ENCODE data around the gene SNED1. TPM values are rescaled to one million over a fixed set of nuclear protein-coding genes. Genes with fewer than 3 reads are reported as not detected.
"Not testable (repeated sequence)": the region's sequence is repeated elsewhere in the genome, so short reads cannot be mapped to it uniquely, and the experiment has no call there.

SNED1 gene
- total and polyA plus RNA-seq, 4 donors, result 0.65 to 18.1 (median 2.8) TPM

DNA sequence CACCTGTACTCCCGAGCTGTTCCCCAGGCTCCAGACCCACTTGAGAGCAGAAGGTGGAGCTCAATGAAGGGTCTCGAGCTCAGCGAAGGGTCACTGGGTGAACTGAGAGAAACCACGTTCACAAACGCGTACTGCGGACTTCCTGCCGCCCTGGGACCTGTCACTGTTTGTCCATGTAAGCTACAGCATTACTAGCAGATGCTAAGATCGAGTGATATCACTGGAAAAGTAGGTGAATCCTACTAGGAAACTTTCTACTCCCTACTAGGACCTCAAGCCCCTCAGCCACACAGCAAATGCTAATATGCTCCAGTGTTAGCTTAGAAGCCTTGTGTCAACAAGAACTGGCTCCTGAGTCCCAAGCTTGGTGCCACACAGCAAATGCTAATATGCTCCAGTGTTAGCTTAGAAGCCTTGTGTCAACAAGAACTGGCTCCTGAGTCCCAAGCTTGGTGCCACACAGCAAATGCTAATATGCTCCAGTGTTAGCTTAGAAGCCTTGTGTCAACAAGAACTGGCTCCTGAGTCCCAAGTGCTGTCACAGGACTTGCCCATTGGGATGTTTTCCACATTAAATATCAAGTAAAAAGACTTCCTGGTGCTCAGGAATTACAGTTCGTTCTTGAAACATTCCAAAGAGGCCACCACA lies 94.8 kb downstream of the SNED1 start:
- WGBS, result 47% methylated on average over 10 of the region's 10 CpGs
- TF ChIP-seq FOXA1 (IDR thresholded peaks at IDR 0.05) (peak; percentile 87), RXRA (IDR thresholded peaks at IDR 0.05) (peak in 1 of 2 donors; percentile 25), JUND (IDR thresholded peaks at IDR 0.05) (peak in 1 of 2 donors; percentile 20), RAD21 (IDR thresholded peaks at IDR 0.05) (peak in 1 of 2 donors; percentile 18), SP1 (IDR thresholded peaks at IDR 0.05) (peak; percentile 65), HNF4A (conservative IDR thresholded peaks at IDR 0.05) (peak; percentile 24 to 65), FOXA2 (IDR thresholded peaks at IDR 0.05) (peak; percentile 93)
- H3K27ac ChIP-seq (ENCODE audit: low read depth in 1 of 2, low read length in 2 of 2); H3K4me3 ChIP-seq (ENCODE audit: low read depth in 1 of 3, low read length in 3 of 3); H3K9me3 ChIP-seq (ENCODE audit: control insufficient read depth in 4 of 4, low read length in 3 of 4); H3K27me3 ChIP-seq (ENCODE audit: control insufficient read depth in 4 of 4, insufficient read depth in 4 of 4, low read length in 3 of 4); H3K9ac ChIP-seq (ENCODE audit: low read depth in 1 of 2, low read length in 2 of 2); DNase-seq (ENCODE audit: low spot score): not testable (repeated sequence)
- Histone ChIP-seq H3K36me3 (ENCODE audit: control insufficient read depth in 4 of 4, insufficient read depth in 3 of 4, low read depth in 1 of 4, low read length in 3 of 4) (peaks cover 6 to 48% (median 34%) of the 10 kb centered on the region in 4 donors), H3K4me1 (ENCODE audit: control insufficient read depth in 4 of 4, insufficient read depth in 4 of 4, low read length in 3 of 4) (peaks cover 11 to 28% (median 23%) of the 10 kb centered on the region in 4 donors)

DNA sequence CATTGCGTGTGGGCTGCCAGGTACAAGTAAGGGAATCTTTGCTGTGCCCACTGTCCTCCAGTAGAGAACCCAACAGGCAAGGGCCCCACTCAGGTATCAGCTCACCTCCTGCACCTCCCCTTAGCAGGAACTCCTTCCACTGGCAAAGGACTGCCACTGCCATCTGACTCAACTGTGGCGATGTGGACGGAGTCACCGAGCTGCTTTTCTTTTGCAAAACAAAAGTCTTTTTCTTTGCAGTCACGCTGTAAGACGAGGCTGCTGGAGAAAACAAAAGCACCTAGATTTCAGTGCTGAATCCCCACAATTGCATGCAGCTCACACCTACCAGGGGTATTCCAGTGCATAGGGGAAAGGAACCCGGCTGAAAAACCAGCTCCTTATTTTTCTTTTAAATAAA lies 95.8 kb downstream of the SNED1 start:
- Histone ChIP-seq H3K9me3 (ENCODE audit: control insufficient read depth in 4 of 4, low read length in 3 of 4) (no peaks in the 10 kb centered on the region), H3K9ac (ENCODE audit: low read depth in 1 of 2, low read length in 2 of 2) (no peak overlapping the region), H3K36me3 (ENCODE audit: control insufficient read depth in 4 of 4, insufficient read depth in 3 of 4, low read depth in 1 of 4, low read length in 3 of 4) (peaks cover 4 to 42% (median 34%) of the 10 kb centered on the region in 4 donors), H3K27ac (ENCODE audit: low read depth in 1 of 2, low read length in 2 of 2) (no peak overlapping the region), H3K4me3 (ENCODE audit: low read depth in 1 of 3, low read length in 3 of 3) (no peak overlapping the region), H3K4me1 (ENCODE audit: control insufficient read depth in 4 of 4, insufficient read depth in 4 of 4, low read length in 3 of 4) (peaks cover 11 to 28% (median 23%) of the 10 kb centered on the region in 4 donors), H3K27me3 (ENCODE audit: control insufficient read depth in 4 of 4, insufficient read depth in 4 of 4, low read length in 3 of 4) (no peaks in the 10 kb centered on the region)
- DNase-seq (ENCODE audit: low spot score), result no peak
- 97% methylated on average over 7 of the region's 7 CpGs for WGBS
- TF ChIP-seq SP1 (IDR thresholded peaks at IDR 0.05), result no peak
- no peak for TF ChIP-seq GABPA (IDR thresholded peaks at IDR 0.05 in 1 of 2, conservative IDR thresholded peaks at IDR 0.05 in 1 of 2)
- no peak for TF ChIP-seq EGR1 (IDR thresholded peaks at IDR 0.05; ENCODE audit: low read depth in 2 of 2)
- TF ChIP-seq HNF4G (IDR thresholded peaks at IDR 0.05), result no peak
- TF ChIP-seq RAD21 (IDR thresholded peaks at IDR 0.05), result no peak
- TF ChIP-seq TAF1 (conservative IDR thresholded peaks at IDR 0.05), result no peak
- TF ChIP-seq ZBTB33 (IDR thresholded peaks at IDR 0.05), result no peak
- no peak for TF ChIP-seq MAX (IDR thresholded peaks at IDR 0.05)
- TF ChIP-seq RXRA (IDR thresholded peaks at IDR 0.05), result no peak
- no peak for TF ChIP-seq JUND (IDR thresholded peaks at IDR 0.05)
- TF ChIP-seq ATF3 (IDR thresholded peaks at IDR 0.05), result no peak
- no peak for TF ChIP-seq YY1 (IDR thresholded peaks at IDR 0.05)
- TF ChIP-seq REST (IDR thresholded peaks at IDR 0.05), result no peak
- no peak for TF ChIP-seq NR2F2 (IDR thresholded peaks at IDR 0.05)
- TF ChIP-seq, protein P1, sequence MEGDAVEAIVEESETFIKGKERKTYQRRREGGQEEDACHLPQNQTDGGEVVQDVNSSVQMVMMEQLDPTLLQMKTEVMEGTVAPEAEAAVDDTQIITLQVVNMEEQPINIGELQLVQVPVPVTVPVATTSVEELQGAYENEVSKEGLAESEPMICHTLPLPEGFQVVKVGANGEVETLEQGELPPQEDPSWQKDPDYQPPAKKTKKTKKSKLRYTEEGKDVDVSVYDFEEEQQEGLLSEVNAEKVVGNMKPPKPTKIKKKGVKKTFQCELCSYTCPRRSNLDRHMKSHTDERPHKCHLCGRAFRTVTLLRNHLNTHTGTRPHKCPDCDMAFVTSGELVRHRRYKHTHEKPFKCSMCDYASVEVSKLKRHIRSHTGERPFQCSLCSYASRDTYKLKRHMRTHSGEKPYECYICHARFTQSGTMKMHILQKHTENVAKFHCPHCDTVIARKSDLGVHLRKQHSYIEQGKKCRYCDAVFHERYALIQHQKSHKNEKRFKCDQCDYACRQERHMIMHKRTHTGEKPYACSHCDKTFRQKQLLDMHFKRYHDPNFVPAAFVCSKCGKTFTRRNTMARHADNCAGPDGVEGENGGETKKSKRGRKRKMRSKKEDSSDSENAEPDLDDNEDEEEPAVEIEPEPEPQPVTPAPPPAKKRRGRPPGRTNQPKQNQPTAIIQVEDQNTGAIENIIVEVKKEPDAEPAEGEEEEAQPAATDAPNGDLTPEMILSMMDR (IDR thresholded peaks at IDR 0.05; ENCODE audit: low read depth, low read length, missing input control), result no peak
- no peak for TF ChIP-seq FOXA1 (IDR thresholded peaks at IDR 0.05)
- TF ChIP-seq HNF4A (conservative IDR thresholded peaks at IDR 0.05), result no peak
